Right atrium auricular region (tissue), 2 donors: ENCODE data around the gene FAM161A. TPM values are rescaled to one million over a fixed set of nuclear protein-coding genes. Genes with fewer than 3 reads are reported as not detected.

Source experiments
- DNase-seq: peaks from one replicate; pipeline ENCODE4 v3.0.0-alpha.2; 2019; ENCODE audit warnings: low spot score
- H3K27ac ChIP-seq, 2 donors: fragments of 200-600 bp; sonication (generic); 1 replicate in 1 of 2; 2 replicates in 1 of 2; pipeline ENCODE4 v1.5.1; 2016 to 2019
- H3K27me3 ChIP-seq, 2 donors: fragments of 200-600 bp; sonication (generic); one replicate each; pipeline versions ENCODE4 v1.5.1 to v1.6.0; 2017 to 2019
- H3K36me3 ChIP-seq: fragments of 200-600 bp; sonication (generic); one replicate; pipeline ENCODE4 v1.5.1; 2016
- H3K4me1 ChIP-seq, 2 donors: fragments of 200-600 bp; sonication (generic); one replicate each; pipeline versions ENCODE4 v1.5.1 to v1.6.0; 2017 to 2019
- H3K4me3 ChIP-seq, 2 donors: fragments of 200-600 bp; sonication (generic); 1 replicate in 1 of 2; 2 replicates in 1 of 2; pipeline ENCODE4 v1.5.1; 2017 to 2019; ENCODE audit warnings: mild to moderate bottlenecking in 1 of 2, moderate library complexity in 1 of 2
- H3K9me3 ChIP-seq, 2 donors: fragments of 200-600 bp; sonication (generic); one replicate each; pipeline ENCODE4 v1.5.1; 2019
- CTCF ChIP-seq, 2 donors: fragments of 200-600 bp; sonication (generic); IDR thresholded peaks; one replicate each; pipeline ENCODE4 v1.5.1; 2019; ENCODE audit warnings: antibody characterized with exemption in 2 of 2
- total RNA-seq, 2 donors: library from RNA; depleted of rRNA; stranded (reverse); fragments of >200 nt; gene quantifications; one replicate each; pipeline ENCODE4 v1.1.0, GENCODE V29; 2016

Gene FAM161A
- total RNA-seq, 2 donors from 2014 or later, result 0.41 to 1.8 TPM

GRCh38 chr2:61789807-61790602 lies 63.9 kb downstream of the FAM161A start:
- no peak for DNase-seq
- no peaks in the 10 kb centered on the region for H3K27me3 ChIP-seq
- no peak overlapping the region for H3K27ac ChIP-seq
- no peaks in the 10 kb centered on the region for H3K36me3 ChIP-seq
- no peaks in the 10 kb centered on the region for H3K4me1 ChIP-seq
- no peak overlapping the region for H3K4me3 ChIP-seq
- H3K9me3 ChIP-seq, result no peaks in the 10 kb centered on the region
- TF ChIP-seq CTCF (IDR thresholded peaks at IDR 0.05), result no peak

- Histone ChIP-seq H3K4me1 (no peaks in the 10 kb centered on the region), H3K4me3 (no peak overlapping the region), H3K27ac (no peak overlapping the region), H3K27me3 (no peaks in the 10 kb centered on the region), H3K9me3 (no peaks in the 10 kb centered on the region), H3K36me3 (no peaks in the 10 kb centered on the region)
- DNase-seq, result no peak
- no peak for TF ChIP-seq CTCF (IDR thresholded peaks at IDR 0.05)
Measured at GRCh38 chr2:61787941-61788563, 65.8 kb downstream of the FAM161A start.

- no peak for DNase-seq
- no peak overlapping the region for H3K4me3 ChIP-seq
- TF ChIP-seq CTCF (IDR thresholded peaks at IDR 0.05), result no peak
- H3K36me3 ChIP-seq, result no peaks in the 10 kb centered on the region
- no peaks in the 10 kb centered on the region for H3K27me3 ChIP-seq
- no peaks in the 10 kb centered on the region for H3K9me3 ChIP-seq
- no peaks in the 10 kb centered on the region for H3K4me1 ChIP-seq
- no peak overlapping the region for H3K27ac ChIP-seq
Measured at GRCh38 chr2:61786876-61787275, 67.0 kb downstream of the FAM161A start.

GRCh38 chr2:61785583-61785982 lies 68.3 kb downstream of the FAM161A start:
- Histone ChIP-seq H3K9me3 (peaks cover 0 to 8% of the 10 kb centered on the region in 2 donors), H3K4me3 (no peak overlapping the region), H3K27me3 (no peaks in the 10 kb centered on the region), H3K36me3 (no peaks in the 10 kb centered on the region), H3K4me1 (no peaks in the 10 kb centered on the region), H3K27ac (no peak overlapping the region)
- TF ChIP-seq CTCF (IDR thresholded peaks at IDR 0.05), result no peak
- DNase-seq, result no peak

- Histone ChIP-seq H3K36me3 (no peaks in the 10 kb centered on the region), H3K4me1 (no peaks in the 10 kb centered on the region), H3K27me3 (no peaks in the 10 kb centered on the region), H3K9me3 (peaks cover 0 to 11% of the 10 kb centered on the region in 2 donors), H3K27ac (no peak overlapping the region), H3K4me3 (no peak overlapping the region)
- TF ChIP-seq CTCF (IDR thresholded peaks at IDR 0.05), result no peak
- DNase-seq, result no peak
Measured at GRCh38 chr2:61784643-61785042, 69.2 kb downstream of the FAM161A start.
